ENCODE data around the gene WWOX.

WWOX gene

GRCh38 chr16:78218279-78218678, 118.8 kb downstream of the WWOX start:
- no peak for ATAC-seq
- TF ChIP-seq BACH2 (CRISPR knock-in tag; IDR thresholded peaks at IDR 0.05; ENCODE audit: borderline replicate concordance) (no peak), ZNF565 (CRISPR knock-in tag; conservative IDR thresholded peaks at IDR 0.05; ENCODE audit: low read depth) (no peak), ZNF8 (CRISPR knock-in tag; IDR thresholded peaks at IDR 0.05) (no peak), TCF4 (CRISPR knock-in tag; IDR thresholded peaks at IDR 0.05; ENCODE audit: borderline replicate concordance) (no peak), SNAI2 (CRISPR knock-in tag; IDR thresholded peaks at IDR 0.05) (no peak), ZFP30 (CRISPR knock-in tag; IDR thresholded peaks at IDR 0.05) (no peak), PATZ1 (CRISPR knock-in tag; IDR thresholded peaks at IDR 0.05; ENCODE audit: borderline replicate concordance) (no peak), TSHZ2 (CRISPR knock-in tag; IDR thresholded peaks at IDR 0.05) (no peak), GLIS3 (CRISPR knock-in tag; IDR thresholded peaks at IDR 0.05) (no peak)

GRCh38 chr16:78218856-78219651, 119.6 kb downstream of the WWOX start:
- TF ChIP-seq CSRNP3 (CRISPR knock-in tag; IDR thresholded peaks at IDR 0.05) (no peak), ISL1 (CRISPR knock-in tag; IDR thresholded peaks at IDR 0.05) (peak; percentile 39)
- no peak; the same call in 2 of the 3 replicates for ATAC-seq

- ATAC-seq, result no peak
- no peak for TF ChIP-seq TCF4 (CRISPR knock-in tag; IDR thresholded peaks at IDR 0.05; ENCODE audit: borderline replicate concordance)
Observed at GRCh38 chr16:78220571-78220970, 121.1 kb downstream of the WWOX start.

GRCh38 chr16:78221892-78222291, 122.4 kb downstream of the WWOX start:
- ATAC-seq, result no peak
- no peak for TF ChIP-seq CSDC2 (CRISPR knock-in tag; IDR thresholded peaks at IDR 0.05)
- no peak for TF ChIP-seq TOX (CRISPR knock-in tag; IDR thresholded peaks at IDR 0.05; ENCODE audit: borderline replicate concordance)
- TF ChIP-seq ZFP3 (CRISPR knock-in tag; IDR thresholded peaks at IDR 0.05), result no peak
- TF ChIP-seq PATZ1 (CRISPR knock-in tag; IDR thresholded peaks at IDR 0.05; ENCODE audit: borderline replicate concordance), result no peak
- TF ChIP-seq RARB (CRISPR knock-in tag; IDR thresholded peaks at IDR 0.05), result no peak
- TF ChIP-seq PPARA (CRISPR knock-in tag; IDR thresholded peaks at IDR 0.05; ENCODE audit: borderline replicate concordance), result no peak
- TF ChIP-seq ESRRG (CRISPR knock-in tag; IDR thresholded peaks at IDR 0.05), result no peak
- TF ChIP-seq ISL1 (CRISPR knock-in tag; IDR thresholded peaks at IDR 0.05), result no peak
- TF ChIP-seq POU6F1 (CRISPR knock-in tag; IDR thresholded peaks at IDR 0.05; ENCODE audit: borderline replicate concordance, low read depth), result no peak
- no peak for TF ChIP-seq GLIS3 (CRISPR knock-in tag; IDR thresholded peaks at IDR 0.05)
- TF ChIP-seq ZFP30 (CRISPR knock-in tag; IDR thresholded peaks at IDR 0.05), result no peak
- no peak for TF ChIP-seq TCF4 (CRISPR knock-in tag; IDR thresholded peaks at IDR 0.05; ENCODE audit: borderline replicate concordance)

Data from SK-N-SH treated with all-trans-retinoic acid at 6 μM for 48 hours (cell line).